SK-MEL-5 (cell line): Measurements from ENCODE around the gene FKBP6. TPM values are rescaled to one million over a fixed set of nuclear protein-coding genes. Genes with fewer than 3 reads are reported as not detected.
"Not testable (repeated sequence)": the region's sequence is repeated elsewhere in the genome, so short reads cannot be mapped to it uniquely, and the experiment has no call there.

ENCODE experiments used
- DNase-seq: peaks from one replicate; pipeline ENCODE4 v3.0.0-alpha.2; 2016; ENCODE audit warnings: low read depth, low spot score
- in situ Hi-C: cut with HindIII; loops from 2 replicates; pipeline ENCODE4 v1.10.0; 2016; ENCODE audit warnings: low sequenced_read_pairs, high pct_unique_total_duplicates, low pct_unique_long_range_greater_than_20kb
- total RNA-seq: library from RNA; depleted of rRNA; stranded (reverse); fragments of >200 nt; shearing (Covaris generic); gene quantifications from 2 replicates; pipeline ENCODE4 v1.2.3, GENCODE V29; 2014

FKBP6 gene
- total RNA-seq, 1 experiment from 2014 or later, result not detected

DNA sequence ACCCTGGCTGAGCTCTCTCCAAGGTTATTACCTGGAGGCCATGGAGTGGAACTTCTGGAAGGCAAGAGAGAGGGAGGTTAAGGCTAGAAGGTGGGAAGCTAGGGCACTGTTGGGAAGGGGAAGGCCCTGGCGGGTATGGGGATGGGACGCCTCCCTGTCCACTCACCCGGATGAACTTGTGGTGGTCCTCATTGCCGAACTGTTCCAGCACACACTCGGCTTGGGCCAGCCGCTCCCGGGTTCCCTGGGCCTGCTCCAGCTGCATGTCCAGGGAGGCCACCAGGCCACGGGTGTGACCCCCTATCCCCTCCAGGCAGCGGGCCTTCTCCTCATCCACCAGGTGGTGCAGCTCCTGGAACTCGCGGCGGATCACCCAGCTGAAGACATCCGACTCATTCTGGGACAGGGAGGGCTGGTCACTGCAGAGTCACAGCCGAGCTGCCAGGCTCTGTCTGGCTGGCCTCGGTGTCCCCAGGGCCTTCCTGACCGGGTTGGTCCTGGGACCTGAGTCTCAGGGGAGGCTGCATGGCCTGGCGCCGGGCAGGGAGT is 9.2 kb upstream of the FKBP6 start:
- DNase-seq, in situ Hi-C loops: not testable (repeated sequence)

DNA sequence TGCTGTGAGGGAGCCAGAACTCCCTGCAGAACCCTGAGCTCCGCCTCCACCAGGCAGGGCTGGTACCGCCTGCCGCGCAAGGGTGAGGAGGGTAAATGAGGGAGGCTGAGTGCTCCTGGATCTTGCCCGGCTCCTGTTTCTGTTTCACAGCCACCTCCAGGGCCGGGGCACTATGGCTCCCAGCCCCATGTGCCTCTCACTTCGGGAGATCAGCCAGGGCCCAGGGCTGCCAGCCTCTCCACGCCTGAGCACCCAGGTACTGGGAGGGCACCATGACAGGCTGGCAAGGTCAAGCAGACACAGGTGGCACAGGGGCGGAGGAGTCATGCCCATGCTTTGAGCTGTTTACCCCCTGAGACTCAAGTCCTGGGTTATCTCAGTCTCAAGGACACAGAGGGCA is 8.4 kb upstream of the FKBP6 start:
- in situ Hi-C loops, DNase-seq: not testable (repeated sequence)

DNA sequence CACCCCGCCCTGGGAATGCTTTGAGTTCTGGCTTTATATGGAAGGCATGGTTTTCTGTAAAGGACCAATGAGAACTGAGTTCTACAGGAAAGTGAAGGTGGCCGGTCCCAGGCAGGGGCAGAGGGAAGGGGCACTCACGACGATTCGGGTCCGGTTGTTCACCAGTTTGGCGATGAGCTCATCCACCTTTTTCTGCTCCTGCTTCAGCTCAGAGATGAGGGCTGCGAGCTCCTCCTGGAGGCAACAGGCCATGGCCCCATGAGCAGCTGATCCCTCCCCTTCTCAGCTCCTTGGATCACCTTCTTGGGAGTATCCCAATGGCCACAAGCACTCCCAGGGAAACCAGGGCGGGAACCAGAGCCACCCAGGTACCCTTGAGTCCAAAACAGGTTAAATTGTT is 8.0 kb upstream of the FKBP6 start:
- in situ Hi-C loops, DNase-seq: not testable (repeated sequence)

DNA sequence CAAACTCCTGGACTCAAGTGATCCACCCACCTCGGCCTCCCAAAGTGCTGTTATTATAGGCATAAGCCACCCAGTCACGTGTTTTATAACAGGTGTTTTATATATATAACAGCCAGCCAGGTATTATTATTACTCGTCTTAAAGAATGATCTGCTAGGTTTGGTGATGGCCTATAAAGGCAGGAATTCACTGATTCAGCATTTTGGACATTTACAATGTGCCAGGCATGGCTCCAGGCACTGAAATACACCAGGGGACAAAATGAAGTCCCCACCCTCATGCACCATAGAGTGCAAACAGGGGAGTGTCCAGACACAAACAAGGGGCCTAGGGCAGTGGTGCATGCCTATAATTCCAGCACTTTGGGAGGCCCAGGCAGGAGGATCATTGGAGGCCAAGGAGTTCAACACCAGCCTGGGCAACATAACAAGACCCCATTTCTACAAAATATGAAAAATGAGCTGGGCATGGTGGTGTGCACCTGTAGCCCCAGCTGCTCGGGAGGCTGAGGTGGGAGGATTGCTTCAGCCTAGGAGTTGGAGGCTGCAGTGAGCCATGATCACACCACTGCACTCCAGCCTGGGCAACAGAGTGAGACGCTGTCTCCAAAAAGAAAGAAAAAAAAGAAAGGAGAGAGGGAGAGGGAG is 4.4 kb upstream of the FKBP6 start:
- DNase-seq, in situ Hi-C loops: not testable (repeated sequence)

DNA sequence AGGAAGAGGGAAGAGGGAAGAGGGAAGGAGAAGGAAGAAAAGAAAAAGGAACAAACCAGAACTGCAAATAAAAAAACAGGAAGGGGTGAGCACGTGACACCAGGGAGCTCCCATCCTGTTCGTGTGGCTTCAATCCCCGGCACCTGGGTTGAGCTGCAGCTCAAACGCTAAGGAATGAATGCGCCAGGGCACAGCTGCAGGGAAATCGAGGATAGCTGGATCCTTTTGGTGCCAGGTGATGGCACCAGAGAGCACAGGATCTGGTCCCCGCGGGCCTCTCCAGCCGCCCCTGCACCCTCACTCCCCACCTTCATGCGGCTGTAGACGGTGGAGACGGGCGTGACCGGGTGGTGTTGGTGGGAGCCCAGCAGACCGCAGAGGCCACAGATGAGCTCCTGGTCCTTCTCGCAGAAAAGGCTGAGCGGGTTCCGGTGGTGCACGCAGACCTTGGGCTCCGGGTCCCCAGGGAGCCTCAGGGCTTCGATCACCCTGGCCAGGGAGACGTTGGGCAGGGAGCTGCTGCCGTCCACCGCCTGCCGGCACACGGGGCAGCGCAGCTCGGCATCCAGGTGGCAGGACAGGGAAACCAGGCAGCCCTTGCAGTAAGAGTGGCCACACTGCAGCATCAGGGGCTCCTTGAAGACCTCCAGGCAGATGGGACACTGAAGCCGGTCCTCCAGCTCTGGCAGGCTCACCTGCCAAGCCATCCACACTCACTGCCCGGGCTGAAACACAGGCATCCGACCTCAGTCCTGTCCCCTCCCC is 3.7 kb upstream of the FKBP6 start:
- peak; percentile 82 for DNase-seq
- in situ Hi-C loops, result not testable (repeated sequence)

DNA sequence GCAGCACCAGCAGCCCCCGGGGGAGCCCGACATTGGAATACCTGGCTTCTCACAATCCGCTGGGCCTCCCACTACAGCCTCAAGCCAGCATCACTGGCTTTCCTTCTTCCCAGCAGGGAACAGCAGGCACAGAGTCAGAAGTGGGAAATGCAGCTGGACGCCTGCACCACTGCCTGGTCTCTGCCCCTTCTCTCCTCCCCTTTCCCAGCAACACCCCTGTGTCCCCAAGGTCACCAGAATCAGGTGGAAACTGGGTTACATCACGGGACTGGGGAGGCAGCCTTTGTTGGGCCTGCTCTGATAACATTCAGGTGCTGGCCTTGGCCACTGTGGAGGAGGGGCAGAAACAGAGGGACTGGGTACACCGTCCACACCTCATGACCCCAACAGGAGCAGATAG is 2.5 kb upstream of the FKBP6 start:
- DNase-seq, in situ Hi-C loops: not testable (repeated sequence)

DNA sequence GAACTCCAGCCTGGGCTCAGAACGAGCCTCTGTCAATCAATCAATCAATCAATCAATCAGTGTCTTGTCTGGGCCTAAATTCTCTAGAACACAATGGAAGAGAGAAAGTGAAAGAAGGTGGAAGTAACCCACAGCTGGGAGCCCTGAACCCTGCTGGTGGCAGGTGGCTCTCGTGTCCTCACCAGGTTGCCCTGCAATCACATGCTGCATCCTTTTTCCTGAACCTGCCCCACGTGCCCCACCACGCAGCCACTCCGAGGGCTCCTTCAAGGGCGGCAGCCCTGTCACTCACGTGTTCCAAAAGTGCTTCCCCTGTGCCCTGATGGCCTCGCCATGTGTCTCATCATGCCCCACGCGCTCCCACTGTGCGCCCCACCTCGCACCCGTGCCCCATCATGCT is 512 bp upstream of the FKBP6 start:
- in situ Hi-C loops, DNase-seq: not testable (repeated sequence)

DNA sequence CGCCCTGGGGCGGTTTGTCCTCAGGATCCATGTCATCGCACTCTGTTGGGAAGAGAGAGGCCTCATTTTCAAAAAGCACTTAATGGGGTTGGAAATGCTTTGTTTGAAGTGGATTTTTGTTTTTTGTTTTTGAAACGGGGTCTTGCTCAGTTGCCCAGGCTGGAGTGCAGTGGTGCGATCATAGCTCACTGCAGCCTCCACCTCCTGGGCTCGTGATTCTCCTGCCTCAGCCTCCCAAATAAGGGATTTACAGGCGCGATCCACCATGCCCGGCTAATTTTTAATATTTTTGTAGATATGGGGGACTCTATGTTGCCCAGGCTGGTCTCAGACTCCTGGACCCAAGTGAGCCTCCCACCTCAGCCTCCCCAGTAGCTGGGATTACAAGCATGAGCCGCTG is 735 bp downstream of the FKBP6 start:
- DNase-seq, result no peak
- in situ Hi-C loops, result no loop called here

DNA sequence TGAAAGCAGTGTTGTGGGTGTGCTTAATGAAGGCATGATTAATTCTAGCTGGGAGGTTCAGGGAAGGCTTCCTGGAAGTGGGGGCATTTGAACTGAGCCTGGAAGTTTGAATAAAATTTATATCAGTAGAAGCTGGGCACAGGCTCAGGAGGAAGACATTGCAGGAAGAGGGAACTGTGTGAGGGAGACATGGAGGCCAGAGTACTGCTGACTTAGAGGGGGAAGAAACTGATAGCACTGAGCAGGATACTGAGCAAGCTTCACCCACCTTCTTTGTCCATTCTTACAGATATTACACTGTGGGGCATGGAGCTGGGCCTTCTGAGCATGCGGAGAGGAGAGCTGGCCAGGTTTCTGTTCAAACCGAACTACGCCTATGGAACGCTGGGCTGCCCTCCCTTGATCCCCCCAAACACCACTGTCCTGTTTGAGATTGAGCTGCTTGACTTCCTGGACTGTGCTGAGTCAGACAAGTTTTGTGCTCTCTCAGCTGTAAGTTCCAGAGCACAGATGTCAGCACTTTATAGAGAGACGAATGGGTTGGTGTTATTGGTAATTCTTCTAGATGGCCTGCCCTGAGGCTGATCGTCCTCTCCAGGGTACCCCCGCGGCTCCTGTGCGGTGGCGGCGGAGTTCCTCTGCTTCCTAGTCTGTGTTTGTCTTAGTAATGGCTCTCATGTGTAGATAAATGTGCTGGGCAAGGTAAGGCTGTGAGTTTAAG is 2.1 kb downstream of the FKBP6 start:
- no peak for DNase-seq
- in situ Hi-C loops, result no loop called here

DNA sequence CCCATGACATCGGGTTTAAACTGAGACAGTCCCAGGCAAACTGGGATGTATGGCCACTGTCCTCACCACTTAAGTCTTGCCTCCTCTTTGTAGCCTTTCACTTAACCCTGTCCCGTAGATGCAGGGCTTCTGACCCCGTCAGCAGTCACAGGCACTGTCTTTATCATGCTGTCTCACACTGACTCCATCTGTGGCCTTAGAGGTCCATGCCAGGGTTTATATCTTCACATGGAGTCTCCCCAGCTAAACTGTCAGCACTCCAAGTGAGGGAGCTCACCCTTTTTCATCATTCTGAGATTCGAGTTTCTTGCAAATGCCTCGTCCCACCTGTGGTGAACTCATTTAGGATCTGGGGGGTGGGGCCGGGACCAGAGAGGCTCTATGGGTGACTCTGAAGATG is 2.8 kb downstream of the FKBP6 start:
- in situ Hi-C loops, result no loop called here
- DNase-seq, result no peak

DNA sequence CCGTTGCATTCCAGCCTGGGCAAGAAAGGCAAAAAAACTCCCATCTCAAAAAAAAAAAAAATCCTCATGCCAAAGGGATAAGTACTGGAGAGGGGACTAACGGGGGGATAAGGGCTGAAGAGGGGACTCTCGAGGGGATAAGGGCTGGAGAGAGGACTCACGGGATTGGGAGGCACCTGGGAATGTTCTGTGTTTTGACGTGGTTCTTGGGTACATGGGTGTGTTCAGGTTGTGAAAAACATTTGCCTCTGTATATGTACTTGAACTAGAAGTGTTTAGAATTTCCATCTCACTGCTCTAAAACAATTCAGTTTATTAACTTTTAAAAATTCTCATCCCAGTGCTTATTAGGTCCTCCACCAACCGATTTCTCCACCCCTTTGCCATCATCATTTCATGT is 4.5 kb downstream of the FKBP6 start:
- in situ Hi-C loops, result no loop called here
- DNase-seq, result no peak

DNA sequence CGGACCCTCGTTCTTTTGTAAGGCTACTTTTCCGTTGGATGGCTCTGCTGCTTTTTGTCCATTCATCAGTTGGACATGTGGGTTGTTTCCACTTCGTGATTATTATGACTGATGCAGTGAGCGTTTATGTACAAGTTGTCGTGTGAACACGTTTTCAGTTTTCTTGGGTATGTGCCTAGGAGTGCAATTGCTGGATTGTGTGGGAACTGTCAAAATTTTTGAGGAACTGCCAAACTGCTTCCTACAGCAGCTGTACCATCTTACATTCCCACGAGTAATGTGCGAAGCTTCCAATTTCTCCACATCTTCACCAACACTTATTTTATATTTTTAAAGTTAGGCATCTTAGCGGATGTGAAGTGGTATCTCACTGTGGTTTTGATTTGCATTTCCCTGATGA is 10.4 kb downstream of the FKBP6 start:
- in situ Hi-C loops, result no loop called here
- no peak for DNase-seq

DNA sequence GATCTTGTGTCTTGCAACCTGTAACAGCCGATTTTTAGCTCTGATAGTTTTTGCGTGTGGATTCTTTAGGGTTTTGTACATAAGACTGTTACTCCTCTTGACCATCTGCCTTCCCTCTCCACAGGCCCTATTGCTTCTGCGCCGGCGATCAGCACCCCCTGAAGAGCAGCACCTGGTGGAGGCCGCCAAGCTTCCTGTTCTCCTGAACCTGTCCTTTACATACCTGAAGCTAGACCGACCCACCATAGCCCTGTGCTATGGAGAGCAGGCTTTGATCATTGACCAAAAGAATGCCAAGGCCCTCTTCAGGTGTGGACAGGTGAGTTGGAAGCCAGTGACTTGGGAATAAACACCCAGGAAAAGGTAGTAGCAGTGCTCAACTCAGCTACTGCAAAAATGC is 12.6 kb downstream of the FKBP6 start:
- in situ Hi-C loops, result loop anchor here (10.0 kb wide), 1 partner anchor 104 kb away; no protein-coding TSS in a partner anchor
- no peak for DNase-seq

DNA sequence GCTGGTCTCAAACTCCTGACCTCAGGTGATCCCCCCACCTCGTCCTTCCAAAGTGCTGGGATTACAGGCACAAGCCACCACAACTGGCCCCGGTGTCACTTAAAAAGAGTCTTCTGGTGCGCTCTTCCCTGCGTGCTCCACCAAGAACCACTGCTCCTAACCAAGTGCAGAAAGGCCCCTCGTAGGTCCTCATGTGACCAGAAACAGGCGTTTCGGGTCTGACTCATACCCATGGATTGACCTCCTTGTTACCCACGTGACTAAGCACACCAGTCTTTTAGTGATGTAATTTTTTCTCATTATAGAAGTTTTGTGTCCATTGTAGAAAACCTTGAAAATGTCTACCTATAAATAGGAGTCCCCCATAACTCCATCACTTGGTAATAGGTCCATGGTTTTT is 13.9 kb downstream of the FKBP6 start:
- peak; percentile 91 for DNase-seq

DNA sequence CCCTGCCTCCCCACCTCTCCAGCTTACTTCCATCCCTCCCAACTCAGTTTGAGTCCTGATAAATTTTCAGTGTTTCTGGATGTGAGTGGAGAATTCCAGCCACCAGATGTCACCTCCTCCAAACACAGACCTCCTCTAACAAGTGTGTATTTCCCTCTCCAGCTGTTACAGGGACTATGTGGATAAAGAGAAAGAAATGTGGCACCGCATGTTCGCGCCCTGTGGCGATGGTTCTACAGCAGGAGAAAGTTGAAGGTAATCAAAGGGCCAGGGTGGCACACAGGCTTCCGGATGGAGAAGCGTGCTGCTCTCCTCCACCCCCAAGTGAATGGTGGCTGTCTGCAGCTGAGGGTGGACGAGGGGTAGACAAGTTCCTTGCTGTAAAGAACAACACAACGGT is 14.7 kb downstream of the FKBP6 start:
- DNase-seq, result peak; percentile 85
- in situ Hi-C loops, result loop anchor here (10.0 kb wide), 1 partner anchor 102 kb away; no protein-coding TSS in a partner anchor

More for the DNA sequence above, 13.9 kb downstream of the FKBP6 start:
- in situ Hi-C loops, result loop anchor here (10.0 kb wide), 1 partner anchor 103 kb away; no protein-coding TSS in a partner anchor

DNA sequence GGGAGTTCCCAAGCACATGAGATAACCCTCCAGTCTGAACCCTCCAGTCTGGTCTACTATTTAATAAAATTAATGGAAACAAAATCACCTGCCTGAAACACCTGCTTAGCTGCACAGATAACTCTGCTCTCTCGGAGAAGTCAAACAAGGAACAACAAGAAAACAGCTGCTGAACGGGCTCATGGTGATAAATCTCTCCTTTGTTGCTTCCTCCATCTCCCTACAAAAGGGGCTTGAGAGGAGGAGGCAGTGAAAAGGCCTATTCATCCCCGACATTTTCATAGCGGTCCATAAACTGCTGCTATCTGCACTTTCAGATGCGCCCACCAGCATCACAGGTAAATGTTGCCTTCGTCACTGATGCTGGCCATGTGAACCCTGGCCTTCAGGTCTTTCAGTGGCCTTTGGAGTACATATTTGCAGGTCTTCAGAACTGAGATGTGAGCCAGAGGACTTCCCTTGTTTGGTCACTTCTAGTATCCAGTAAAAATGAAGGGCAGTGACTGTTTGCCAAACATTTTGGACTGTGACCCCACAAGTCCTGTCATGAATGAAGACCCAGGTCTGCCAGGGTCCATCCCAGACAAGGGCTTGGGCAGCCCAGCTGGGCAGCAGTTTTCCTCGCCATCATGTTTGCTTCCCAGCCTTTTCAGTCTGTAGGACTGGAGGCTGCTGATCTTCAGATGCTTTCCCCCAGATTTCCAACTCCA is 15.9 kb downstream of the FKBP6 start:
- in situ Hi-C loops, result loop anchor here (10.0 kb wide), 1 partner anchor 101 kb away; no protein-coding TSS in a partner anchor
- DNase-seq, result peak; percentile 64

DNA sequence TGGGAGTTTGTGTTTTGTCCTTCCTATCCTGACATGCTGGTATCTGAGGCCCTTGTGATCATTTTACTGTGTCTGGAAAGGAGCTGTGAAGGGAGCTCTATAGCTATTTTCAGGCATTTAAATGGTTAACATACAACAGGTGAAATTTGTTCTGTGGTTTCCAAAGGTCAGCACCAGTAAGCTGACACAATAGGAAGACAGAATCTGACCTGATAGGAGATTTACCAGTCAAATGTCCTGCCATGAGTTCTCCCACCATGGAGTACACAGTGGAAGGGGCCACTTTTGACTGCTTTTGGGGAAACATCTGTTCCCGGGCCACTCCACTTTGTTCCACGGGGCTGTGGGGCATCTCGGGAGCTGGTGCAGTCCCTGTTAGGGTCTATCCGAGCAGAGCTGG is 17.6 kb downstream of the FKBP6 start:
- DNase-seq, result no peak
- in situ Hi-C loops, result loop anchor here (10.0 kb wide), 1 partner anchor 99 kb away; no protein-coding TSS in a partner anchor
